Uterus (tissue), 4 donors: Measurements from ENCODE around the gene VWA8. TPM values are rescaled to one million over a fixed set of nuclear protein-coding genes. Genes with fewer than 3 reads are reported as not detected.

Source experiments
- DNase-seq, 2 donors: peaks; one replicate each; pipeline ENCODE4 v3.0.0-alpha.2; 2019 to 2020
- H3K27ac ChIP-seq, 2 donors: fragments of 200-600 bp; sonication (generic); 1 replicate in 1 of 2; 2 replicates in 1 of 2; pipeline ENCODE4 v1.5.1; 2016 to 2018
- H3K27me3 ChIP-seq, 2 donors: fragments of 200-600 bp; sonication (generic); one replicate each; pipeline ENCODE4 v1.5.1; 2018 to 2019; ENCODE audit warnings: control low read depth in 1 of 2
- H3K36me3 ChIP-seq, 2 donors: fragments of 200-600 bp; sonication (generic); one replicate each; pipeline ENCODE4 v1.5.1; 2019; ENCODE audit warnings: control low read depth in 1 of 2
- H3K4me1 ChIP-seq, 2 donors: fragments of 200-600 bp; sonication (generic); one replicate each; pipeline ENCODE4 v1.5.1; 2018 to 2019; ENCODE audit warnings: control low read depth in 1 of 2
- H3K4me3 ChIP-seq, 2 donors: fragments of 200-600 bp; sonication (generic); 1 replicate in 1 of 2; 2 replicates in 1 of 2; pipeline ENCODE4 v1.5.1; 2018 to 2019; ENCODE audit warnings: mild to moderate bottlenecking in 1 of 2
- H3K9me3 ChIP-seq, 2 donors: fragments of 200-600 bp; sonication (generic); one replicate each; pipeline ENCODE4 v1.5.1; 2019; ENCODE audit warnings: control low read depth in 1 of 2
- POLR2A ChIP-seq, 2 donors: fragments of 450-650 bp; IDR thresholded peaks; one replicate each; pipeline ENCODE4 v1.6.1; 2016; ENCODE audit warnings: antibody characterized with exemption in 2 of 2, mild to moderate bottlenecking in 1 of 2, moderate library complexity in 1 of 2
- intact Hi-C: fragments of 100-400 bp; cut with DNase I; formaldehyde crosslinking; loops from one replicate; pipeline ENCODE4 v1.15.1; 2023; ENCODE audit warnings: low total_unique reads
- total RNA-seq, 4 donors: library from RNA; depleted of rRNA in 3 of 4; stranded (reverse); fragments of >200 nt in 3 of 4; gene quantifications; one replicate each; pipeline versions ENCODE4 v1.1.0 to v1.2.4, GENCODE V29; 2014 to 2023
- TF ChIP-seq, protein P1 (sequence below), 4 experiments: fragments of 200-600 bp in 2 of 4; fragments of 450-650 bp in 2 of 4; sonication (generic) in 2 of 4; IDR thresholded peaks; one replicate each; pipeline ENCODE4 v1.5.1; 2016 to 2019; ENCODE audit warnings: antibody characterized with exemption in 4 of 4, mild to moderate bottlenecking in 2 of 4, moderate library complexity in 1 of 4
- donor health status: DM: yes; HTN: yes; CAD: no.

VWA8 gene
- total RNA-seq, 4 donors from 2014 or later = 25.6 to 59.7 (median 37.5) TPM

DNA sequence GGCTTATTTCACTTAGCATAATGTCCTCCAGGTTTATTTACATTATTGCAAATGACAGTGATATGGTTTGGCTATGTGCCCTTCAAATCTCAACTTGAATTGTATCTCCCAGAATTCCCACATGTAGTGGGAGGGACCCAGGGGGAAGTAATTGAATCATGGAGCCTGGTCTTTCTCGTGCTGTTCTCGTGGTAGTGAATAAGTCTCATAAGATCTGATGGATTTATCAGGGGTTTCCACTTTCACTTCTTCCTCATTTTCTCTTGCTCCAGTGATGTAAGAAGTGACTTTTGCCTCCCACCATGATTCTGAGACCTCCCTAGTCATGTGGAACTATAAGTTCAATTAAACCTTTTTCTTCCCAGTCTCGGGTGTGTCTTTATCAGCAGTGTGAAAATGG, 109.6 kb downstream of the VWA8 start:
- H3K27ac ChIP-seq = no peak overlapping the region
- no peak for DNase-seq

GRCh38 chr13:41848435-41849255, 112.3 kb downstream of the VWA8 start:
- no peaks in the 10 kb centered on the region for H3K4me1 ChIP-seq
- DNase-seq = no peak
- no peak overlapping the region for H3K27ac ChIP-seq
- H3K4me3 ChIP-seq = no peak overlapping the region
- TF ChIP-seq, protein P1, sequence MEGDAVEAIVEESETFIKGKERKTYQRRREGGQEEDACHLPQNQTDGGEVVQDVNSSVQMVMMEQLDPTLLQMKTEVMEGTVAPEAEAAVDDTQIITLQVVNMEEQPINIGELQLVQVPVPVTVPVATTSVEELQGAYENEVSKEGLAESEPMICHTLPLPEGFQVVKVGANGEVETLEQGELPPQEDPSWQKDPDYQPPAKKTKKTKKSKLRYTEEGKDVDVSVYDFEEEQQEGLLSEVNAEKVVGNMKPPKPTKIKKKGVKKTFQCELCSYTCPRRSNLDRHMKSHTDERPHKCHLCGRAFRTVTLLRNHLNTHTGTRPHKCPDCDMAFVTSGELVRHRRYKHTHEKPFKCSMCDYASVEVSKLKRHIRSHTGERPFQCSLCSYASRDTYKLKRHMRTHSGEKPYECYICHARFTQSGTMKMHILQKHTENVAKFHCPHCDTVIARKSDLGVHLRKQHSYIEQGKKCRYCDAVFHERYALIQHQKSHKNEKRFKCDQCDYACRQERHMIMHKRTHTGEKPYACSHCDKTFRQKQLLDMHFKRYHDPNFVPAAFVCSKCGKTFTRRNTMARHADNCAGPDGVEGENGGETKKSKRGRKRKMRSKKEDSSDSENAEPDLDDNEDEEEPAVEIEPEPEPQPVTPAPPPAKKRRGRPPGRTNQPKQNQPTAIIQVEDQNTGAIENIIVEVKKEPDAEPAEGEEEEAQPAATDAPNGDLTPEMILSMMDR (IDR thresholded peaks at IDR 0.05) = no peak
- TF ChIP-seq POLR2A (IDR thresholded peaks at IDR 0.05) = no peak
- H3K36me3 ChIP-seq = no peaks in the 10 kb centered on the region
- H3K27me3 ChIP-seq = no peaks in the 10 kb centered on the region
- H3K9me3 ChIP-seq = peaks cover 0 to 6% of the 10 kb centered on the region in 2 donors
- intact Hi-C loops = no loop called here

More for the DNA sequence above, 109.6 kb downstream of the VWA8 start:
- no peaks in the 10 kb centered on the region for H3K4me1 ChIP-seq
- intact Hi-C loops = no loop called here
- H3K36me3 ChIP-seq = no peaks in the 10 kb centered on the region
- TF ChIP-seq, protein P1 (IDR thresholded peaks at IDR 0.05) = no peak
- H3K27me3 ChIP-seq = no peaks in the 10 kb centered on the region
- no peaks in the 10 kb centered on the region for H3K9me3 ChIP-seq
- no peak overlapping the region for H3K4me3 ChIP-seq

DNA sequence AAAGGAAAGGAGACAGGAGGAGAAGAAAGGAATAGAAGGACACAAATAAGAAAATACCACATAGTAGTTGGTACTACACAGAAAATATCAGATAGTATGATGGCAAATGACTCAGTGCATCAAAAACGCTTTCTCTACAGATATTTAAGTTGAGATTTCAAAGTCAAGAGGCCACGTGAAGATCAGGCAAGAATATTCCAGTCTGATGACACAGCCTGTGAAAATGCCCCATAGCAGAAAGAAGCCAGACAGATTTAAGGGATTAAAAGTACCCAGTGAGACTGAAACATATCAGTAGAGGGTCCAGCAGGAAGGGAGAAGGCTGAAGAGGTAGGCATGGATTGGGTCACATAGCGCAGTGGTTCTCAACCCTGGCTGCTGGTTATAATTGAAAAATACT, 113.7 kb downstream of the VWA8 start:
- Histone ChIP-seq H3K36me3 (no peaks in the 10 kb centered on the region), H3K27ac (no peak overlapping the region), H3K4me3 (no peak overlapping the region), H3K9me3 (peaks cover 0 to 6% of the 10 kb centered on the region in 2 donors), H3K27me3 (no peaks in the 10 kb centered on the region), H3K4me1 (no peaks in the 10 kb centered on the region)
- no peak for DNase-seq
- intact Hi-C loops = no loop called here
- no peak for TF ChIP-seq POLR2A (IDR thresholded peaks at IDR 0.05)
- TF ChIP-seq, protein P1 (IDR thresholded peaks at IDR 0.05) = no peak

DNA sequence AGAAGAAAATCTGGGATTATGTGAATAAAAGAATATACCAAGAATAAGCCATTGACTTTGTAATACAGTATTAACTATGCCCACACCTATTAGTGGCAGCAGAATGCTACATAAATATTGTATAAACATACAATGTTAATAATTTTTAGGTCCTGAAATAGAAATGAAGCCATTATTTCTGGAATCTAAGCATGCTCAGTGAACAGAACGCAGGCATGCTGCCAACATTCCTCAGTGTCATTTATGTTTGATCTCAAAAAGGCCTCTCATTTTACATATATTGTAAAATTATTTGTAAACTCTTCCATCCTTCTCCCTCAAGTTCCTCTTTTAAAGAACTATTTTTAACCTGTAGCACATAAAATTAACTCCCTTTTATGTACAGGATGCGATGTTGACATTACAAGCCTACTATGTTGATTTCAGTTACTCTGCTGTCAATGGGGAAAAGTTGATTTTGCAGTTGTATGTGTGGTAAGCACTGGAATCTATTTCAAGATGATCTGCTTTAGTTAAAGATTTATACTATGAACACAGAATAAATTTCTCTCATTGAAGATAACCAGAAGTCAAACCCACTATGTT, 118.8 kb downstream of the VWA8 start:
- Histone ChIP-seq H3K9me3 (peaks cover 0 to 6% of the 10 kb centered on the region in 2 donors), H3K27me3 (no peaks in the 10 kb centered on the region), H3K4me3 (no peak overlapping the region), H3K36me3 (no peaks in the 10 kb centered on the region), H3K27ac (peak overlapping the region in 1 of 2 donors; percentile 18), H3K4me1 (no peaks in the 10 kb centered on the region)
- DNase-seq = peak in 1 of 2 donors; percentile 20
- intact Hi-C loops = no loop called here
- no peak for TF ChIP-seq POLR2A (IDR thresholded peaks at IDR 0.05)
- TF ChIP-seq, protein P1 (IDR thresholded peaks at IDR 0.05) = no peak

DNA sequence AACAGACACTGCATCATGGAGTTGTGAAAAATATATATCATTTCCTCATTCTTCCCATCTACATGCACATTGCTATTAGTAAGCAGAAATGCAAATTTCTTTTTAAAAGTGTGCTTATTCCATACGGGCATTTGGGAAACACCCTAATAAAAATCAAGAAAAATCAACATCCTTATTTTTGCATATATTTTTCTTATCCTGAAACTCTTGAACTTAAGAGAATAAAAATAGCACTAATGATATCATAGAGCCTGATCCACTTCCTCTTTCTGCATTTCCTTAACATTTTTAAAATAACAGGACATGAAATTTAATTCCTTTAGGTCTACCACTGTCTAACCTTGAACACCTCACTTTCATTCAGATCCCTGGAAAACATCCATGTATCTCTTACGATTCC, 123.3 kb downstream of the VWA8 start:
- no peaks in the 10 kb centered on the region for H3K9me3 ChIP-seq
- no peak for TF ChIP-seq POLR2A (IDR thresholded peaks at IDR 0.05)
- TF ChIP-seq, protein P1 (IDR thresholded peaks at IDR 0.05) = no peak

More for the DNA sequence above, 123.3 kb downstream of the VWA8 start:
- no peaks in the 10 kb centered on the region for H3K27me3 ChIP-seq
- intact Hi-C loops = no loop called here
- no peaks in the 10 kb centered on the region for H3K36me3 ChIP-seq
- H3K4me1 ChIP-seq = no peaks in the 10 kb centered on the region
- H3K27ac ChIP-seq = no peak overlapping the region
- DNase-seq = no peak
- H3K4me3 ChIP-seq = no peak overlapping the region
